ENCODE measurements around the gene GTF2F1.

- TF ChIP-seq, protein P1, sequence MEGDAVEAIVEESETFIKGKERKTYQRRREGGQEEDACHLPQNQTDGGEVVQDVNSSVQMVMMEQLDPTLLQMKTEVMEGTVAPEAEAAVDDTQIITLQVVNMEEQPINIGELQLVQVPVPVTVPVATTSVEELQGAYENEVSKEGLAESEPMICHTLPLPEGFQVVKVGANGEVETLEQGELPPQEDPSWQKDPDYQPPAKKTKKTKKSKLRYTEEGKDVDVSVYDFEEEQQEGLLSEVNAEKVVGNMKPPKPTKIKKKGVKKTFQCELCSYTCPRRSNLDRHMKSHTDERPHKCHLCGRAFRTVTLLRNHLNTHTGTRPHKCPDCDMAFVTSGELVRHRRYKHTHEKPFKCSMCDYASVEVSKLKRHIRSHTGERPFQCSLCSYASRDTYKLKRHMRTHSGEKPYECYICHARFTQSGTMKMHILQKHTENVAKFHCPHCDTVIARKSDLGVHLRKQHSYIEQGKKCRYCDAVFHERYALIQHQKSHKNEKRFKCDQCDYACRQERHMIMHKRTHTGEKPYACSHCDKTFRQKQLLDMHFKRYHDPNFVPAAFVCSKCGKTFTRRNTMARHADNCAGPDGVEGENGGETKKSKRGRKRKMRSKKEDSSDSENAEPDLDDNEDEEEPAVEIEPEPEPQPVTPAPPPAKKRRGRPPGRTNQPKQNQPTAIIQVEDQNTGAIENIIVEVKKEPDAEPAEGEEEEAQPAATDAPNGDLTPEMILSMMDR (IDR thresholded peaks at IDR 0.05) = no peak
- TF ChIP-seq POLR2AphosphoS5 (IDR thresholded peaks at IDR 0.05) = no peak
- TF ChIP-seq POLR2A (IDR thresholded peaks at IDR 0.05) = no peak
Observed at GRCh38 chr19:6350688-6351087, 42.3 kb downstream of the GTF2F1 start.

Measured in gastroesophageal sphincter (tissue), 3 donors.